GM12865 (cell line): ENCODE results near the gene SCNN1G.
A peak's percentile ranks its signal among the peaks of the same experiment; 100 is the strongest.
"Not testable (repeated sequence)": the region's sequence is repeated elsewhere in the genome, so short reads cannot be mapped to it uniquely, and the experiment has no call there.

Experiments
- DNase-seq: peaks from one replicate; pipeline ENCODE4 v3.0.0; 2010; ENCODE audit warnings: low read depth
- H3K4me3 ChIP-seq: 2 replicates; pipeline ENCODE4 v1.5.1; 2011; ENCODE audit warnings: mild to moderate bottlenecking, low read depth, low read length, control low read depth
- TF ChIP-seq, protein P1 (sequence below): IDR thresholded peaks from 2 replicates; pipeline ENCODE4 v1.5.1; 2011; ENCODE audit warnings: low read length, control low read depth, low read depth, inconsistent platforms; ENCODE audit not compliant: insufficient read depth; ENCODE audit errors: missing control alignments

The SCNN1G gene

DNA sequence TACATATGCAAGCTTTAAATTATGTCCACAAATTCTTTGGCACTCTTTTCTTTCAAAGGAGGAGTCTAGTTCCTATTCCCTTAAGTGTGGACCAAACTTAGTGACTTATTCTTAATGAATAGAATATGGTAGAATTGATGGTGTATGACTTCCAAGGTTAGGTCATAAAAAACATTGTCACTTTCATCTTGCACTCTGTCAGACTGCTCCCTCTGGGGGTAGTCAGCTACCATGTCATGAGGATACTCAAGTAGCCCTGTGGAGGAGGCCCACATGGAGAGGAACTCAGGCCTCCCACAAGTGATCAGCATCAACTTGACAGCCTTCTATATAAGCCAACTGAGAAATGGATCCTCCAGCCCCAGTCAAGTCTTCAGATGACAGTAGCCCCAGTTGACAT lies 61.6 kb downstream of the SCNN1G start:
- TF ChIP-seq, protein P1, sequence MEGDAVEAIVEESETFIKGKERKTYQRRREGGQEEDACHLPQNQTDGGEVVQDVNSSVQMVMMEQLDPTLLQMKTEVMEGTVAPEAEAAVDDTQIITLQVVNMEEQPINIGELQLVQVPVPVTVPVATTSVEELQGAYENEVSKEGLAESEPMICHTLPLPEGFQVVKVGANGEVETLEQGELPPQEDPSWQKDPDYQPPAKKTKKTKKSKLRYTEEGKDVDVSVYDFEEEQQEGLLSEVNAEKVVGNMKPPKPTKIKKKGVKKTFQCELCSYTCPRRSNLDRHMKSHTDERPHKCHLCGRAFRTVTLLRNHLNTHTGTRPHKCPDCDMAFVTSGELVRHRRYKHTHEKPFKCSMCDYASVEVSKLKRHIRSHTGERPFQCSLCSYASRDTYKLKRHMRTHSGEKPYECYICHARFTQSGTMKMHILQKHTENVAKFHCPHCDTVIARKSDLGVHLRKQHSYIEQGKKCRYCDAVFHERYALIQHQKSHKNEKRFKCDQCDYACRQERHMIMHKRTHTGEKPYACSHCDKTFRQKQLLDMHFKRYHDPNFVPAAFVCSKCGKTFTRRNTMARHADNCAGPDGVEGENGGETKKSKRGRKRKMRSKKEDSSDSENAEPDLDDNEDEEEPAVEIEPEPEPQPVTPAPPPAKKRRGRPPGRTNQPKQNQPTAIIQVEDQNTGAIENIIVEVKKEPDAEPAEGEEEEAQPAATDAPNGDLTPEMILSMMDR: no peak
- DNase-seq: peak; percentile 2
- H3K4me3 ChIP-seq: no peak overlapping the region

- TF ChIP-seq, protein P1: no peak
- H3K4me3 ChIP-seq: no peak overlapping the region
- no peak for DNase-seq
Measured at GRCh38 chr16:23245268-23245667, 62.7 kb downstream of the SCNN1G start.

- no peak for DNase-seq
- H3K4me3 ChIP-seq: no peak overlapping the region
- TF ChIP-seq, protein P1: no peak
Measured at GRCh38 chr16:23248261-23249194, 66.0 kb downstream of the SCNN1G start.

DNA sequence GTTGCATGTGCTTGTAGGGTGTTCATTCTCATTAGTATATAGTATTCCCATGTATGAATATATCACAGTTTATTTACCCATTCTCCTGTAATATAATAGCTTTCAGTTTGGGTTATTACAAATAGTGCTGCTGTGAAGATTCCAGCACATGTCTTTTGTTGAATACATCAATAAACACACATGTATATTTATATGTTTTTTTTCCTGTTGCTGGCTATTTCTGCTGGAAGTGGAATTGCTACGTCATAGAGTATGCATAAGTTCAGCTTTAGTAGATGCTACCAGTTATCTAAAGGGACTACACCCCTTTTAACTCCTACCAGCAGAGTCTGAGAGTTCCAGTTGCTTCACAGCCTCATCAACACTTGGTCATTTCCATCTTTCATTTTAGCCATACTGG lies 67.3 kb downstream of the SCNN1G start:
- DNase-seq: no peak
- TF ChIP-seq, protein P1: no peak
- no peak overlapping the region for H3K4me3 ChIP-seq

- no peak overlapping the region for H3K4me3 ChIP-seq
- TF ChIP-seq, protein P1: no peak
- no peak for DNase-seq
Measured at GRCh38 chr16:23252310-23252709, 69.8 kb downstream of the SCNN1G start.

DNA sequence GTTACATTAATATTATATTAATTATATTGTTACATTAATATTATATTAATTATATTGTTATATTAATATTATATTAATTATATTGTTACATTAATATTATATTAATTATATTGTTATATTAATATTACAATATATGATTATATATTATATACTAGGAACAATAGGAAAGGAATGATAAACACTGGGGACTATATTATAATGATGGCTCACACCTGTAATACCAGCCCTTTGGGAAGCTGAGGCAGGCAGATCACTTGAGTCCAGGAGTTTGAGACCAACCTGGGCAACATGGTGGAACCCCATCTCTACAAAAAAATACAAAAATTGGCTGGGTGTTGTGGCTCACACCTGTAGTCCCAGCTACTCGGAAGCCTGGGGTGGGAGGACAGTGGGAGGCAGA lies 71.1 kb downstream of the SCNN1G start:
- H3K4me3 ChIP-seq, DNase-seq: not testable (repeated sequence)

- TF ChIP-seq, protein P1: no peak
- DNase-seq: no peak
- H3K4me3 ChIP-seq: no peak overlapping the region
Measured at GRCh38 chr16:23254338-23254737, 71.8 kb downstream of the SCNN1G start.
